ENCODE results near the gene TAF15. TPM values are rescaled to one million over a fixed set of nuclear protein-coding genes. Genes with fewer than 3 reads are reported as not detected.
A peak's percentile ranks its signal among the peaks of the same experiment; 100 is the strongest.

TAF15 gene
- total RNA-seq, 4 donors from 2014 or later: 33.2 to 80.2 (median 64.0) TPM

DNA sequence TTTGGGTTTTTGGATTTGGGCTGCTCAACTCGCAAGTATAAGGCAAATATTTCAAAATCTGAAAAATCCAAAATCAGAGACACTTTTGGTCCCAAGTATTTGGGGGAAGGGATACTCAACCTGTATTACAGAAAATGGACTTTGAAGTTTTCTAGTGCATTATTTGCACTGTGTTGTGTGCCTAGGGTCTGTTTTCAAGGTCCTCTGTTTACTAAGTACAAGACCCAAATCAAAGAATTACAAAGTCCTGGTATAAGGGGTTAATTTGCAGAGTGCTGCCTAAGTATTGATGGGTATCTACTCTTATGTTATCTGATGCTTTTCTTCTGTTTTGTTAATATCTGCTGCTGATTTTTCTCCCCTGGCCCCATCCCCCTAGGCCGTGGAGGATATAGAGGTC, 34.4 kb downstream of the TAF15 start:
- no peak for DNase-seq (ENCODE audit: low spot score)
- no peak for ATAC-seq (ENCODE audit: low FRiP score)
- TF ChIP-seq, protein P1, sequence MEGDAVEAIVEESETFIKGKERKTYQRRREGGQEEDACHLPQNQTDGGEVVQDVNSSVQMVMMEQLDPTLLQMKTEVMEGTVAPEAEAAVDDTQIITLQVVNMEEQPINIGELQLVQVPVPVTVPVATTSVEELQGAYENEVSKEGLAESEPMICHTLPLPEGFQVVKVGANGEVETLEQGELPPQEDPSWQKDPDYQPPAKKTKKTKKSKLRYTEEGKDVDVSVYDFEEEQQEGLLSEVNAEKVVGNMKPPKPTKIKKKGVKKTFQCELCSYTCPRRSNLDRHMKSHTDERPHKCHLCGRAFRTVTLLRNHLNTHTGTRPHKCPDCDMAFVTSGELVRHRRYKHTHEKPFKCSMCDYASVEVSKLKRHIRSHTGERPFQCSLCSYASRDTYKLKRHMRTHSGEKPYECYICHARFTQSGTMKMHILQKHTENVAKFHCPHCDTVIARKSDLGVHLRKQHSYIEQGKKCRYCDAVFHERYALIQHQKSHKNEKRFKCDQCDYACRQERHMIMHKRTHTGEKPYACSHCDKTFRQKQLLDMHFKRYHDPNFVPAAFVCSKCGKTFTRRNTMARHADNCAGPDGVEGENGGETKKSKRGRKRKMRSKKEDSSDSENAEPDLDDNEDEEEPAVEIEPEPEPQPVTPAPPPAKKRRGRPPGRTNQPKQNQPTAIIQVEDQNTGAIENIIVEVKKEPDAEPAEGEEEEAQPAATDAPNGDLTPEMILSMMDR (IDR thresholded peaks at IDR 0.05): no peak

DNA sequence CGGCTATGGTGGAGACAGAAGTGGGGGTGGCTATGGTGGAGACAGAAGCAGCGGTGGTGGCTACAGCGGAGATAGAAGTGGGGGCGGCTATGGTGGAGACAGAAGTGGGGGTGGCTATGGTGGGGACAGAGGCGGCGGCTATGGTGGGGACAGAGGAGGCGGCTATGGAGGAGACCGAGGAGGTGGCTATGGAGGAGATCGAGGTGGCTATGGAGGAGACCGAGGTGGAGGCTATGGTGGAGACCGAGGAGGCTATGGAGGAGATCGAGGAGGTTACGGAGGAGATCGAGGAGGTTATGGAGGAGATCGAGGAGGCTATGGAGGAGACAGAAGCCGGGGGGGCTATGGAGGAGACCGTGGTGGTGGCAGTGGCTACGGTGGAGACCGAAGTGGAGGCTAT, 35.3 kb downstream of the TAF15 start:
- no peak for DNase-seq (ENCODE audit: low spot score)
- ATAC-seq (ENCODE audit: low FRiP score): no peak
- TF ChIP-seq, protein P1 (IDR thresholded peaks at IDR 0.05): no peak

DNA sequence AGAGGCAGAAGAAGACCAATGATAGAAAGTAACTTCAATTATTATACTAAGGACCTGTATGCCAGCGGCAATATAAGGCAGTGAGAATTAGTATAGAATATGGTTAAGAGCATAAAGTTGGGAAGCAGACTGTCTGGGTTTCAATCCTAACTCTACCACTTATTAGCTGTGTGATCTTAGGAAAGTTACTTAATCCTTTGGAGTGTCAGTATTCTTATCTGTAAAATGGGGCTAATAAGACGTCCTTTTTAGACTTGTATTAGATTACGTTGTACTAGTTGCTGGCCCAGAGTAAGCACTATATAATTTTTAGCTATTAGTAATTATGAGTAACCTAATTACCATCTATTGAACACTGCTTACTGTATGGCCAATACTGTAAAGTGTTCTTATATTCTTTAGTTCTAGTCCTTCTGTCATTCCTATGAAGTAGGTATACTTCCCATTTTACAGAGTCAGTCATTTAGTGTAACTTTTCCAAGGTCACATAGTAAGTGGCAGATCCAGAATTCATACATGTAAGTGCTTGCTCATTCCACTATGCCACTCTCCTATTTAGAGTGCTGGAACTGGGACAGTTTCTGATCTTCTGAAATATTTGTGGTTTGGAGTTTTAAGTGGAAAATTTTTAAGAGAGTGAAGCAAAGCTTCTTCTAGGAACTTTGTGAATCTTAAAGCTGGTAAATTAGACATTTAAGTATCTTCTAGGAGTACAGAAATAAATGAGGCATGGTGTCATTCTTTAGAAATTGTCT, 36.9 kb downstream of the TAF15 start:
- TF ChIP-seq, protein P1 (IDR thresholded peaks at IDR 0.05): no peak
- ATAC-seq (ENCODE audit: low FRiP score) (no peak), DNase-seq (ENCODE audit: low spot score) (no peak)

DNA sequence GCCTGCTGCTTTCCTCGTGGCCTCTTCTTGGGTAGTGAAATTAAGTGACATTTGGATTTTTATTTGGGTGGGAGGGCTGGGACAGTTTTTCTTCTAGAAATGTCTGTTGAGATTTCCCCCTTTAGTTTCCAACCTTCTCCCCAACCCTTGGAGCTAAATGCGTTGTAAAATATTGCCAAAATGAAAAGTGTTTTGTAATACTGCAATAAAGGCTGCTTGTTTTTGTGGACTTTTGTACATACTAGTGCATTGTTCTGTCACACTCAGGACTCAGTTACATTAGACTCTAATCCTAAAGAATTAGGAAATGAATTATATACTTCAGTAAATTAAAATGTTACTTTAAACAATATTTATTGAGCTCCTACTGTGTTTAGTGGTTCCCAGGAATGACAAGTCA, 37.7 kb downstream of the TAF15 start:
- TF ChIP-seq, protein P1 (IDR thresholded peaks at IDR 0.05): no peak
- no peak for ATAC-seq (ENCODE audit: low FRiP score)
- DNase-seq (ENCODE audit: low spot score): no peak

- DNase-seq (ENCODE audit: low spot score) (no peak), ATAC-seq (ENCODE audit: low FRiP score) (no peak)
- TF ChIP-seq, protein P1 (IDR thresholded peaks at IDR 0.05): no peak
Observed at GRCh38 chr17:35847633-35848373, 38.5 kb downstream of the TAF15 start.

- ATAC-seq (ENCODE audit: low FRiP score) (no peak), DNase-seq (ENCODE audit: low spot score) (no peak)
- TF ChIP-seq, protein P1 (IDR thresholded peaks at IDR 0.05): peak in 1 of 3 donors; percentile 36
Observed at GRCh38 chr17:35849469-35850348, 40.4 kb downstream of the TAF15 start.
